NT2/D1 (cell line): ENCODE measurements around the gene GNAQ.

Experiments
- SUZ12 ChIP-seq: IDR thresholded peaks from 2 replicates; pipeline ENCODE4 v1.6.1; 2011; ENCODE audit not compliant: insufficient read length, insufficient read depth; ENCODE audit errors: extremely low read depth
- YY1 ChIP-seq: IDR thresholded peaks from 2 replicates; pipeline ENCODE4 v1.6.1; 2011; ENCODE audit not compliant: insufficient read length, insufficient read depth
- ZNF274 ChIP-seq: IDR thresholded peaks from 2 replicates; pipeline ENCODE4 v1.6.1; 2011; ENCODE audit warnings: mild to moderate bottlenecking, low read depth, low read length

DNA sequence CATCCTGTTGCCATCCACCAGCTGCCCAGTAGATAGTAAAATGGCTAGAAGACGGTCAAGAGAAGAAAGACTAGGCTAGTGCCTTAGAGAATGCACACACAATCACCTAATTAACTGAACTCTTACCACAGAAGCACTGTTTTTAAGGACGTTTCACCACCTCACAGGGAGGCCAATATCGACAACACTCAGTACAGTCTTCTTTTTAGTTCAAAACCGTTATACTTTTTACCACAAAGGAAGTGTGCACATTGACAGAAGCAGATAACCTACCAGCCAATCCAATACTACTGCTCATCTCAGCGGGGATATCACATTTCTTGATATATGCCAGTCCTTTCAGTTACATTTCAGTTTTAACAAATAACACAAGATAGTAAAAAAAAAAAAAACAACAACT is 122.3 kb downstream of the GNAQ start:
- no peak for TF ChIP-seq SUZ12
- TF ChIP-seq YY1: no peak
- TF ChIP-seq ZNF274: no peak
